B cell (primary cell): Measurements from ENCODE around the gene KIAA1586.

Experiments
- EZH2 ChIP-seq: IDR thresholded peaks from 2 replicates; pipeline ENCODE4 v1.6.1; 2012; ENCODE audit warnings: borderline replicate concordance, low read depth, mild to moderate bottlenecking, moderate library complexity, low read length; ENCODE audit not compliant: insufficient read depth, poor library complexity, severe bottlenecking
- TF ChIP-seq, protein P1 (sequence below): fragments of 200-600 bp; IDR thresholded peaks from one replicate; pipeline ENCODE4 v1.8.0; 2022; ENCODE audit warnings: antibody characterized with exemption, mild to moderate bottlenecking

DNA sequence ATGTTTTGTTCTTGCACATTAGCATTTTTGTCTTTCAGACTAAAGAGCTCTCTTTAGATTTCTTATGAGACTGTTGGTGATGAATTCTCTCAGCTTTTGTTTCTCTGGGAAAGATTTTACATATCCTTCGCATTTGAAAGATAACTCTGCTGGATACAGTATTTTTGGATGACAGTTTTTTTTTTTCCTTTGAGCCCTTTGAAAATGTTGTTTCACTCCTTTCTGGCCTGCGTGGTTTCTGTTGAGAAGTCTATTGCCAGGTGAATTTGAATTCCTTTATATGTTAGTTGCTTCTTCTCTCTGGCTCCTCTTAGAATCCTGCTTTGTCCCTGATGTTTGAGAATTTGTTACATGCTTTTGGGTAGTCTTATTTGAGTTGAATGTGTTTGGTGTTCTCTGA, 22.2 kb upstream of the KIAA1586 start:
- TF ChIP-seq, protein P1, sequence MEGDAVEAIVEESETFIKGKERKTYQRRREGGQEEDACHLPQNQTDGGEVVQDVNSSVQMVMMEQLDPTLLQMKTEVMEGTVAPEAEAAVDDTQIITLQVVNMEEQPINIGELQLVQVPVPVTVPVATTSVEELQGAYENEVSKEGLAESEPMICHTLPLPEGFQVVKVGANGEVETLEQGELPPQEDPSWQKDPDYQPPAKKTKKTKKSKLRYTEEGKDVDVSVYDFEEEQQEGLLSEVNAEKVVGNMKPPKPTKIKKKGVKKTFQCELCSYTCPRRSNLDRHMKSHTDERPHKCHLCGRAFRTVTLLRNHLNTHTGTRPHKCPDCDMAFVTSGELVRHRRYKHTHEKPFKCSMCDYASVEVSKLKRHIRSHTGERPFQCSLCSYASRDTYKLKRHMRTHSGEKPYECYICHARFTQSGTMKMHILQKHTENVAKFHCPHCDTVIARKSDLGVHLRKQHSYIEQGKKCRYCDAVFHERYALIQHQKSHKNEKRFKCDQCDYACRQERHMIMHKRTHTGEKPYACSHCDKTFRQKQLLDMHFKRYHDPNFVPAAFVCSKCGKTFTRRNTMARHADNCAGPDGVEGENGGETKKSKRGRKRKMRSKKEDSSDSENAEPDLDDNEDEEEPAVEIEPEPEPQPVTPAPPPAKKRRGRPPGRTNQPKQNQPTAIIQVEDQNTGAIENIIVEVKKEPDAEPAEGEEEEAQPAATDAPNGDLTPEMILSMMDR: no peak
- no peak for TF ChIP-seq EZH2
